ENCODE measurements around the gene UTS2R. TPM values are rescaled to one million over a fixed set of nuclear protein-coding genes. Genes with fewer than 3 reads are reported as not detected.
"Not testable (repeated sequence)": the region's sequence is repeated elsewhere in the genome, so short reads cannot be mapped to it uniquely, and the experiment has no call there.

The UTS2R gene
- polyA plus RNA-seq, 3 donors: not detected

DNA sequence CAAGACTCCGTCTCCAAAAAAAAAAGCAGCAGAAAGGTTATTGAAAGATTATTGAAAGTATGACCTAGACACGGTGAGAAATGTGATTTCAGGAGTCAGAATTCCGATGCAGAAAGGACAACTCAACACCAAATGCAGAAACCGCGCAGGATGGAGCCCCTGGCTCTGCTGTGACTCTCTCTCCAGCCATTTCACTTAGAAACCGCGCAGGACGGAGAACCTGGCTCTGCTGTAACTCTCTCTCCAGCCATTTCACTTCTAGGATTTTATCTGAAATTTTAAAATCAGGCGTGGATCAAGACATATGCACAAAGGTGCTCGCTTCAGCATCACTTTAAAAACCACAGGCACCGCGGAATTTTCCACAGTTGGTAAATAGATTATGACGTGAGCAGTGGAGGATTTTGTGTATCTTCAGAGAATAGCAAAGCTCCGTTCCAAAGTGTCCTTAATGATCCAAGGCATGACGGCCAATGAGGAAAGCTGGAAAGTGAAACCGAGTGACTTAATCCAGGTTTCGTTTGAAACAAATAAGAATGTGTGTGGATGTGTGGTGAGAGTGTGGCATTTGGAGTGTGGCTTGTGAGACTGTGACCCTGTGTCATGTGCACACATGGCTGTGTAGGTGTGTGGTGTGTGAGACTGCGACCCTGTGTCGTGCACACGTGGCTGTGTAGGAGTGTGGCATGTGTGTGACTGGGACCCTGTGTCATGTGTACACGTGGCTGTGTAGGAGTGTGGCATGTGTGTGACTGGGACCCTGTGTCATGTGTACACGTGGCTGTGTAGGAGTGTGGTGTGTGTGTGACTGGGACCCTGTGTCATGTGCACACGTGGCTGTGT is 9.5 kb downstream of the UTS2R start:
- peak overlapping the region in 1 of 7 donors; percentile 39 for H3K27ac Mint-ChIP-seq
- WGBS (ENCODE audit: insufficient coverage): 83% methylated on average over 18 of the region's 23 CpGs

DNA sequence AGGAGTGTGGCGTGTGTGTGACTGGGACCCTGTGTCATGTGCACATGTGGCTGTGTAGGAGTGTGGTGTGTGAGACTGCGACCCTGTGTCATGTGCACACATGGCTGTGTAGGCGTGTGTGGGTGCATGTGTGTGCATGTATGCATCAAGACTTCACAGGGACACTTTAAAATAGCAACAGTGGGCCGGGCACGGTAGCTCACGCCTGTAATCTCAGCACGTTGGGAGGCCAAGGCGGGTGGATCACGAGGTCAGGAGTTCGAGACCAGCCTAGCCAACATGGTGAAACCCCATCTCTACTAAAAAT is 10.1 kb downstream of the UTS2R start:
- H3K27ac Mint-ChIP-seq; H3K79me2 ChIP-seq (ENCODE audit: insufficient read depth, low read length); H4K20me1 ChIP-seq (ENCODE audit: insufficient read depth, low read length); H3K9ac ChIP-seq (ENCODE audit: insufficient read depth, low read length, poor library complexity, severe bottlenecking); H3K4me3 ChIP-seq (replicated peaks in 1 of 3; ENCODE audit: low read depth in 2 of 3, low read length in 3 of 3); H3K36me3 ChIP-seq (replicated peaks in 1 of 2; ENCODE audit: control insufficient read depth in 1 of 2, insufficient read depth in 2 of 2, low read length in 2 of 2); H3K4me1 ChIP-seq (ENCODE audit: control insufficient read depth in 1 of 2, insufficient read depth in 2 of 2, low read length in 2 of 2); H3K4me2 ChIP-seq (replicated peaks; ENCODE audit: extremely low read depth, low read length, poor library complexity, severe bottlenecking); H3K27ac ChIP-seq (ENCODE audit: low read depth in 1 of 2, low read length in 2 of 2); intact Hi-C loops (cut with micrococcal nuclease); H3K9me3 ChIP-seq (replicated peaks in 1 of 2; ENCODE audit: control insufficient read depth in 1 of 2, insufficient read depth in 1 of 2, low read length in 2 of 2); H3K9me3 Mint-ChIP-seq; DNase-seq; H3K36me3 Mint-ChIP-seq; H3K4me1 Mint-ChIP-seq; H2AFZ ChIP-seq (ENCODE audit: insufficient read depth, low read depth, low read length, poor library complexity, severe bottlenecking): not testable (repeated sequence)
- 76% methylated on average over 7 of the region's 10 CpGs for WGBS (ENCODE audit: insufficient coverage)
- H3K4me3 Mint-ChIP-seq: peak overlapping the region in 1 of 2 donors; percentile 35
- H3K27me3 ChIP-seq (ENCODE audit: control insufficient read depth in 2 of 2, insufficient read depth in 2 of 2, low read length in 2 of 2): peaks cover 0 to 31% of the 10 kb centered on the region in 2 donors
- H3K27me3 Mint-ChIP-seq (ENCODE audit: low read depth in 3 of 3): peaks cover 27 to 67% (median 45%) of the 10 kb centered on the region in 3 donors

More for the DNA sequence above, 9.5 kb downstream of the UTS2R start:
- H3K4me1 ChIP-seq (ENCODE audit: control insufficient read depth in 1 of 2, insufficient read depth in 2 of 2, low read length in 2 of 2): no peaks in the 10 kb centered on the region
- no peaks in the 10 kb centered on the region for H3K36me3 ChIP-seq (replicated peaks in 1 of 2; ENCODE audit: control insufficient read depth in 1 of 2, insufficient read depth in 2 of 2, low read length in 2 of 2)
- Mint-ChIP-seq H3K9me3 (peaks cover 0 to 7% (median 0%) of the 10 kb centered on the region in 7 donors), H3K27me3 (ENCODE audit: low read depth in 3 of 3) (peaks cover 31 to 67% (median 44%) of the 10 kb centered on the region in 3 donors), H3K36me3 (no peaks in the 10 kb centered on the region), H3K4me1 (no peaks in the 10 kb centered on the region), H3K4me3 (peak overlapping the region in 1 of 2 donors; percentile 35)
- no peaks in the 10 kb centered on the region for H4K20me1 ChIP-seq (ENCODE audit: insufficient read depth, low read length)
- no peak overlapping the region for H3K4me3 ChIP-seq (replicated peaks in 1 of 3; ENCODE audit: low read depth in 2 of 3, low read length in 3 of 3)
- TF ChIP-seq, protein P1, sequence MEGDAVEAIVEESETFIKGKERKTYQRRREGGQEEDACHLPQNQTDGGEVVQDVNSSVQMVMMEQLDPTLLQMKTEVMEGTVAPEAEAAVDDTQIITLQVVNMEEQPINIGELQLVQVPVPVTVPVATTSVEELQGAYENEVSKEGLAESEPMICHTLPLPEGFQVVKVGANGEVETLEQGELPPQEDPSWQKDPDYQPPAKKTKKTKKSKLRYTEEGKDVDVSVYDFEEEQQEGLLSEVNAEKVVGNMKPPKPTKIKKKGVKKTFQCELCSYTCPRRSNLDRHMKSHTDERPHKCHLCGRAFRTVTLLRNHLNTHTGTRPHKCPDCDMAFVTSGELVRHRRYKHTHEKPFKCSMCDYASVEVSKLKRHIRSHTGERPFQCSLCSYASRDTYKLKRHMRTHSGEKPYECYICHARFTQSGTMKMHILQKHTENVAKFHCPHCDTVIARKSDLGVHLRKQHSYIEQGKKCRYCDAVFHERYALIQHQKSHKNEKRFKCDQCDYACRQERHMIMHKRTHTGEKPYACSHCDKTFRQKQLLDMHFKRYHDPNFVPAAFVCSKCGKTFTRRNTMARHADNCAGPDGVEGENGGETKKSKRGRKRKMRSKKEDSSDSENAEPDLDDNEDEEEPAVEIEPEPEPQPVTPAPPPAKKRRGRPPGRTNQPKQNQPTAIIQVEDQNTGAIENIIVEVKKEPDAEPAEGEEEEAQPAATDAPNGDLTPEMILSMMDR (IDR thresholded peaks at IDR 0.05): no peak
- intact Hi-C loops (cut with micrococcal nuclease): no loop called here
- H3K9me3 ChIP-seq (replicated peaks in 1 of 2; ENCODE audit: control insufficient read depth in 1 of 2, insufficient read depth in 1 of 2, low read length in 2 of 2): no peaks in the 10 kb centered on the region
- H2AFZ ChIP-seq (ENCODE audit: insufficient read depth, low read depth, low read length, poor library complexity, severe bottlenecking): no peak overlapping the region
- H3K4me2 ChIP-seq (replicated peaks; ENCODE audit: extremely low read depth, low read length, poor library complexity, severe bottlenecking): no peak overlapping the region
- no peak for DNase-seq
- H3K9ac ChIP-seq (ENCODE audit: insufficient read depth, low read length, poor library complexity, severe bottlenecking): no peak overlapping the region
- no peak overlapping the region for H3K27ac ChIP-seq (ENCODE audit: low read depth in 1 of 2, low read length in 2 of 2)
- no peaks in the 10 kb centered on the region for H3K79me2 ChIP-seq (ENCODE audit: insufficient read depth, low read length)
- H3K27me3 ChIP-seq (ENCODE audit: control insufficient read depth in 2 of 2, insufficient read depth in 2 of 2, low read length in 2 of 2): peaks cover 0 to 29% of the 10 kb centered on the region in 2 donors

DNA sequence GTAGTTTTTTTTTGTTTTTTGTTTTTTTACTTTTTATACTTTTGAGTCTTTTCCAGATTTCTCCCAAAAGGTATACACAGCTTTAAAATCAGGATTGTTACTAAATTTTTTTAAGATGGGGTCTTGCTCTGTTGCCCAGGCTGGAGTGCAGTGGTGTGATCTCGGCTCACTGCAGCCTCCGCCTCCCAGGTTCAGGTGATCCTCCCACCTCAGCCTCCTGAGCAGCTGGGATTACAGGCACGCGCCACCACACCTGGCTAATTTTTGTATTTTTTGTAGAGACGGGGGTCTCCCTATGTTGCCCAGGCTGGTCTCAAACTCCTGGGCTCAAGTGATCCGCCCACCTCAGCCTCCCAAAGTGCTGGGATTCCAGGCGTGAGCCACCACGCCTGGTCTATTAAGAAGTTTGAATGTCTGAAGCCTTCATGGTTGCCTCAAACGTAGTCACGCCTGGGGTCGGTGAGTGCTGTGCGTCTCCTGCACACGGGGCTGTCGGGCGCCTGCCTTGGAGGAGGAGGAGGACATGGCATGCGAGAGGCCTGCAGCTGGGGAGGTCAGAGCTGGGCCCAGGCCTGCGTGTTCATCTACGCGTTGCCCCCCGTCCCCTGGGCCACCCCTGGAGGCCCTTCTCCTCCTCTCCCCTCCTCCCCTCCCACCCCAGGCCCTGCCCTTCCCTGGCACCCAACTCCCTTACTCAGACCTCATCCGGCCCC is 10.8 kb downstream of the UTS2R start:
- H3K4me3 ChIP-seq (replicated peaks in 1 of 3; ENCODE audit: low read depth in 2 of 3, low read length in 3 of 3); H4K20me1 ChIP-seq (ENCODE audit: insufficient read depth, low read length); H3K79me2 ChIP-seq (ENCODE audit: insufficient read depth, low read length); H3K4me1 ChIP-seq (ENCODE audit: control insufficient read depth in 1 of 2, insufficient read depth in 2 of 2, low read length in 2 of 2); H2AFZ ChIP-seq (ENCODE audit: insufficient read depth, low read depth, low read length, poor library complexity, severe bottlenecking); H3K36me3 ChIP-seq (replicated peaks in 1 of 2; ENCODE audit: control insufficient read depth in 1 of 2, insufficient read depth in 2 of 2, low read length in 2 of 2); H3K9me3 Mint-ChIP-seq; H3K27ac ChIP-seq (ENCODE audit: low read depth in 1 of 2, low read length in 2 of 2); H3K36me3 Mint-ChIP-seq; DNase-seq; H3K9me3 ChIP-seq (replicated peaks in 1 of 2; ENCODE audit: control insufficient read depth in 1 of 2, insufficient read depth in 1 of 2, low read length in 2 of 2); H3K4me3 Mint-ChIP-seq; intact Hi-C loops (cut with micrococcal nuclease); H3K9ac ChIP-seq (ENCODE audit: insufficient read depth, low read length, poor library complexity, severe bottlenecking); H3K27ac Mint-ChIP-seq; H3K4me2 ChIP-seq (replicated peaks; ENCODE audit: extremely low read depth, low read length, poor library complexity, severe bottlenecking); H3K4me1 Mint-ChIP-seq: not testable (repeated sequence)
- 89% methylated on average over 15 of the region's 21 CpGs for WGBS (ENCODE audit: insufficient coverage)
- H3K27me3 Mint-ChIP-seq (ENCODE audit: low read depth in 3 of 3): peaks cover 30 to 66% (median 48%) of the 10 kb centered on the region in 3 donors
- H3K27me3 ChIP-seq (ENCODE audit: control insufficient read depth in 2 of 2, insufficient read depth in 2 of 2, low read length in 2 of 2): peaks cover 0 to 32% of the 10 kb centered on the region in 2 donors

Data from CD14-positive monocyte (primary cell).